Measurements from ENCODE around the gene FGD3.

GRCh38 chr9:93035821-93036351, 88.6 kb downstream of the FGD3 start:
- TF ChIP-seq POLR2AphosphoS5 (IDR thresholded peaks at IDR 0.05; ENCODE audit: insufficient read depth in 1 of 2, low read depth in 1 of 2) (no peak), CTCF (IDR thresholded peaks at IDR 0.05) (no peak)

Data from vagina (tissue), 2 donors.